Loucy (cell line): ENCODE measurements around the gene ATAD3C.

Experiments
- EZH2phosphoT487 ChIP-seq: fragments of 200-600 bp; IDR thresholded peaks from 2 replicates; pipeline ENCODE4 v1.6.1; 2018; ENCODE audit warnings: antibody characterized with exemption, mild to moderate bottlenecking, moderate library complexity, borderline replicate concordance
- TF ChIP-seq, protein P1 (sequence below): fragments of 200-600 bp; sonication (generic); conservative IDR thresholded peaks from 2 replicates; pipeline ENCODE4 v1.5.1; 2014; ENCODE audit warnings: mild to moderate bottlenecking, antibody characterized with exemption, low read length

- TF ChIP-seq, protein P1, sequence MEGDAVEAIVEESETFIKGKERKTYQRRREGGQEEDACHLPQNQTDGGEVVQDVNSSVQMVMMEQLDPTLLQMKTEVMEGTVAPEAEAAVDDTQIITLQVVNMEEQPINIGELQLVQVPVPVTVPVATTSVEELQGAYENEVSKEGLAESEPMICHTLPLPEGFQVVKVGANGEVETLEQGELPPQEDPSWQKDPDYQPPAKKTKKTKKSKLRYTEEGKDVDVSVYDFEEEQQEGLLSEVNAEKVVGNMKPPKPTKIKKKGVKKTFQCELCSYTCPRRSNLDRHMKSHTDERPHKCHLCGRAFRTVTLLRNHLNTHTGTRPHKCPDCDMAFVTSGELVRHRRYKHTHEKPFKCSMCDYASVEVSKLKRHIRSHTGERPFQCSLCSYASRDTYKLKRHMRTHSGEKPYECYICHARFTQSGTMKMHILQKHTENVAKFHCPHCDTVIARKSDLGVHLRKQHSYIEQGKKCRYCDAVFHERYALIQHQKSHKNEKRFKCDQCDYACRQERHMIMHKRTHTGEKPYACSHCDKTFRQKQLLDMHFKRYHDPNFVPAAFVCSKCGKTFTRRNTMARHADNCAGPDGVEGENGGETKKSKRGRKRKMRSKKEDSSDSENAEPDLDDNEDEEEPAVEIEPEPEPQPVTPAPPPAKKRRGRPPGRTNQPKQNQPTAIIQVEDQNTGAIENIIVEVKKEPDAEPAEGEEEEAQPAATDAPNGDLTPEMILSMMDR = no peak
- no peak for TF ChIP-seq EZH2phosphoT487
These were observed 37.9 kb upstream of the ATAD3C start for GRCh38 chr1:1411626-1412025.
